Stimulated activated CD8-positive, alpha-beta memory T cell treated with anti-CD3 and anti-CD28 coated beads, Interleukin-12 subunit alpha, Interleukin-12 subunit beta, amount 100 ng/mL, for 1 hour (primary cell): ENCODE data around the gene DLX2.
"Not testable (repeated sequence)": the region's sequence is repeated elsewhere in the genome, so short reads cannot be mapped to it uniquely, and the experiment has no call there.

Source experiments
- DNase-seq: peaks from one replicate; pipeline ENCODE4 v3.0.0-alpha.2; 2020; ENCODE audit warnings: low read depth

DLX2 gene

DNA sequence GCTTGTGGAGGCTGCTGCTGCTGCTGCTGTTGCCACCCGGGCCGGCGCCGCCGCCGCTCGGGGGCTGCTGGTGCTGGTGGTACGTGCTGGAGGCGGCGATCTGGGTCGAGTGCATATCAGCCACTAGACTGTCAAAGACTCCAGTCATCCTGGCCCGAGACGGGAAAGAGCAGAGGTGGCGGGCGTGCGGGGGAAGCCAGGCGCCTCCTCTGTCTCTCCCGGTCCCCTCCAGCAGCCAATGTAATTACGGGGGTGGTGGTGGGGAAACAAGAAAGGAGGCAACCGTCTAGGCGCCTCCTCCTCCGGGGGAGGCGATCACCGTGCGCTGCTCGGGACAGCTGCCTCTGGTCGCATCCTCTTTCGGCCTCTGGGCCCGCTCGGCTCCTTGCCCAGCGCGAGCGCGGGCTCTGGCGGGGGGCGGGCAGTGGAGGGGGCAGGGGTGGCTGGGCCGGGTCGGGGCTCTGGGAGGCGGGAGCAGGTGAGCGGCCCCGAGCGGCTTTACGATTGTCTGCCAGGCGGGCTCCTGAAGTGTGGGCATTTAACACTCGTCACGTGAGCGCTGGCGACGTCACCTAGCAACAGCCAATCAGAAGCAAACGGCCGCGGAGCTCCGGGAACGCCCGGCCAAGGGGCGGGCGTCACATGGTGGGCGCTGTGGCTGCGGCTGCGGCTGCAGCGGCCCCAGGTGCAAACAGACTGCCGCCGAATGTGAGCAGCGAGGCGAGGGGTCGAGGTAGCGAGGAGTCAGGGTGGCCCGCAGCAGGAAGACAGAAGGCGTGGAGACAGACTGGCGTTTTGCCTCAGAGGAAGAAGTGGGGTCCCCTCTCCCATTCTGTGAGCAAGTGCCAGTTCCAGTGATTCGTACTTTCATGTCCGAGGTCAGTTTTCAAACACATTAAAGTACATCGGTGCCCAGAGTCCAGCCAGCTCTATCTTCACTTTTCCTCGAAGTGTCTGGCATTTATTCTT, at the start of gene DLX2:
Gene DLX2 (minus strand): TSS at position 510 of the 969 bp plus-strand sequence. CDS start 362 bp downstream, at position 148.
- peak; percentile 49 for DNase-seq

GRCh38 chr2:172147944-172148650, 45.4 kb upstream of the DLX2 start:
- no peak for DNase-seq

- DNase-seq, result no peak
Measured at GRCh38 chr2:172143817-172144216, 41.1 kb upstream of the DLX2 start.

- DNase-seq, result not testable (repeated sequence)
Measured at GRCh38 chr2:172138727-172139126, 36.0 kb upstream of the DLX2 start.

DNA sequence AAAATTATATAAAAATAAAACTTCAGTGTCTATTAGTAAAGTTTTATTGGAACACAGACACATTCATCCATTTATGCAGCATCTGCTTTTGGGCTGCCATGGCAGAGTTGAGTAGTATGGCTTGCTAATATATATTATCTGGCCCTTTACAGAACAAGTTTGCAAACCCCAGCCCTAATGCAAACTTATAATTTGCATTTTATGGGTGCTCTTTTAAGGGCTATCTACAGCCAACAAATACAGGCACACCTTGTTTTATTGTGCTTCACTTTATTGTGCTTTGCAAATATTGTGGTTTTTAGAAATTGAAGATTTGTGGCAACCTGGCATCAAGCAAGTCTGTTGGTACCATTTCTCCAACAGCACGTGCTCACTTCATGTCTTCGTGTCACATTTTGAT, 35.2 kb upstream of the DLX2 start:
- DNase-seq, result no peak

- DNase-seq, result no peak
Measured at GRCh38 chr2:172137109-172137508, 34.4 kb upstream of the DLX2 start.

DNA sequence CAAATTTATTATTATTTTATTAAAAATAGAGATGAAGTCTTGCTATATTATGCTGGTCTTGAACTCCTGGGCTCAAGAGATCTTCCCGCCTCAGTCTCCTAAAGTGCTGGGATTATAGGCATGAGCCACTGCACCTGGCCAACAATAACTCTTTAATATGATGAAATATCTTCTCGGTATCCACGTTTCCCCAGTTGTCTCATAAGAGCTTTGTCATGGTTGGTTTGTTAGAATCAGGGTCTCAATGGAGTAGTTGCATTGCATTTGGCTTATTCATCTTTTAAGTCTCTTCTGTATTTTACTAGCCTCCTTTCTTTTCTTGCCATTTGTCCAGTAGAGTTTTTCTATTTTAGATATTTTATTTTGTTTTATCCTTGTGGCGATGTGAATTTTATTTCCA, 32.7 kb upstream of the DLX2 start:
- no peak for DNase-seq

GRCh38 chr2:172134270-172134669, 31.6 kb upstream of the DLX2 start:
- DNase-seq, result no peak

- DNase-seq, result no peak
Measured at GRCh38 chr2:172131713-172132555, 29.2 kb upstream of the DLX2 start.

DNA sequence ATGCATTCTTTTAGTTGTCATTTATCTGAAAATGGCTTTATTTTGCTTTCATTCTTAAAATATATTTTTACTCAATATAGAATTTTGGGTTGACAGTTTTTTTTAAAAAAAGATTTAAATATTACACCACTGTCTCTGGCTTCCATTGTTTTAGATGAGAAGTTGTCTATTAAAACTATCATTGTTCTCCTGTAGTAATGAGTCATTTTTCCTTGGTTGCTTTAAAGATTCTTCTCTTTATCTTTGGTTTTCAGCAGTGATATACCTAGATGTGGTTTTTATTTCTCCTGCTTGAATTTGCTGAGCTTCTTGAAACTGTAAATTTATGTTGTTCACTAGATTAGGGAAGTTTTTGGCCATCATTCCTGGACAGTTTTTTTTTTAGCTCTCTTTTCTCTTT, 26.7 kb upstream of the DLX2 start:
- DNase-seq, result no peak

- no peak for DNase-seq
Measured at GRCh38 chr2:172128484-172128883, 25.8 kb upstream of the DLX2 start.

DNA sequence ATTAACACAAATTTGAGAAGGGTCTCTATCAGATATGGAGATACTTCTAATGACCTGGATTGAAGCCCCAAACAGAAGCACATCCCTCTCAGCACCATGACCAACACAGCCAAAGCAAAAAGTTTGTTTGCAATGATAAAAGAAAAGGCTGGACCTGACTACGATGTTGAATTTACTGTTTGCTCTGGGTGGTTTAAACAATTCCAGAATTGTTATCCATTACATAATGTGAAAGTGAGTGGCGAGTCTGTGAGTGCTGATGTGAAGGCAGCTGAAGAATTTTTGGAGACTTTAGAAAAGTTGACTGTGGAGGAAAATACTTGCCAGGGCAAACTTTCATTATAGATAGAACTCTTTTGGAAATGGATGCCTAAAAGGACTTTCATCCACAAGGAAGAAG, 17.4 kb upstream of the DLX2 start:
- no peak for DNase-seq

DNA sequence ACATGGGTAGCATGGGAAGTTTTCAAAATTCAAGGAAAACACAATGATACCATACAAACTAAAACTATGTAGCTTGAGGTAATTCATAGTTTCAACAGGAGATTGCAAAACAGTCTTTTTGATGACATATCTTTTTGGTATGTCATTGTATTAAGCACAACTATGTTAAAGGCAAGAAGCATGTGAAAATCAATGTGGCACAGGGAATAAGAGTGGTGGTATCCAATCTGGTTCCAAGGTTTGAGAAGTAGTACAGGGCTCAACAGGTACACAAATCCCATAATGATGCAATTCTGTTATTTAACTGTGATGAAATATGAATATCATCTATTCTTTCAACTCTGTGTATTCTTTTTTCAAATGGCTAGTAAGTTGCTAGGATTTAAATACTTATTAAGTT, 16.4 kb upstream of the DLX2 start:
- DNase-seq, result no peak

- no peak for DNase-seq
Measured at GRCh38 chr2:172116107-172116506, 13.4 kb upstream of the DLX2 start.

DNA sequence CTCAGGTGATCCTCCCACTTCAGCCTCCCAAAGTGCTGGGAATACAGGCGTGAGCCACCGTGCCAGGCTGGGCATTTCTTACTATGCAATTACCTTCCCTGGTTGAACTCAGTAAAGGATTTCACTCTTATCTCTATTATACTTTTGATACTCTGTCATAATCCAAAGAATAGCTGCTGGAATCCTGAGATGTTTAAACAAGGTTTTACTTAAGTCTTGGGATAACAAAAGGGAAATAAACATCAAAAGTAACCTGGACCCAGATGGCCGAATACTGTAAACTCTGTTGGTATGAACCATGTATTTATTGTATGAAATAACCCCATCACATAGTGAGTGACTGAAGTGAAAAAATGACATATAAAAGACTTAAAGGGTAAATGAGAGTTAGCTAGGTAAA, 11.9 kb upstream of the DLX2 start:
- DNase-seq, result no peak

GRCh38 chr2:172114176-172114575, 11.5 kb upstream of the DLX2 start:
- not testable (repeated sequence) for DNase-seq

DNA sequence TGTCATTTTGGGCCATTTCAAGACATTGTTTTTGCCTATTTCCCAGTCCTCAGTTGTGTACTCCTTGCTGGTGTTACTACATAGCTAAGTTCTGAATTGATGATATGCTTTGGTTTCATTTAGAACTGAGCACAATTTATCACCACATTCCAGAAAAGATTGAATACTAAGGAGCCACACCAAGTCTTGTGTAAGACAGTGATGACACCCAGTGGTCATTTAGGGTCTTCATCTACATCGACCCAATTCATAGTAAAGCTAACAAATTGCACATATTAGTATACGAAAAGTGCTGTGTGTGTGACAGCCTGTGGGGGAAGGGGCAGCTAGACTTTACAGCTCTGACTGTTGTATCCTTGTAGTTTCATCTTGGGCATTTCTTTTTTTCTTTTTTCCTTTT, 10.9 kb upstream of the DLX2 start:
- DNase-seq, result no peak

GRCh38 chr2:172109988-172110811, 7.5 kb upstream of the DLX2 start:
- no peak for DNase-seq

- no peak for DNase-seq
Measured at GRCh38 chr2:172109256-172109987, 6.7 kb upstream of the DLX2 start.

DNA sequence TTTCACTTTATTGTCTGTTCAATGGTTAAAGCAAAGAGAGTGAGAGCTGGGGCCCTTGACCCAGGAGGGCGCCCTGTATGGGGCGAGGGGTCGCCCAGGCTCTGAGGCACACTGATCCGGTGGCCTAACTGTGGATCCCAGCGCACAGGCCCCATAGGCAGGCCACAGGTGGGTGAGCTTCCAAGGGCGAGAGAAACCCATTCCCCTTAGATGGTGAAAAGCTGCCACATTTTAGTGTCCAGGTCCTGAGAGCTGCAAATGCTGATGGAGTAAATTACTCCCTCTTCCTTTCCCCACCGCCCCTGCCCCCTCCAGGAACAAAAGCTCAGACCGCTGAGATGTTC, 5.9 kb upstream of the DLX2 start:
- no peak for DNase-seq
